Retina (tissue), 1 donor: Measurements from ENCODE around the gene RAB11A.
A peak's percentile ranks its signal among the peaks of the same experiment; 100 is the strongest.

ENCODE experiments used
- DNase-seq: peaks from one replicate; pipeline ENCODE4 v3.0.0-alpha.2; 2016

RAB11A gene

GRCh38 chr15:65869126-65869953, at the start of gene RAB11A:
TSS of gene RAB11A (plus strand) at chr15:65869491. CDS start at chr15:65869586, 95 bp downstream.
- DNase-seq, result peak; percentile 100

- DNase-seq, result no peak
Measured at GRCh38 chr15:65819563-65819960, 49.7 kb upstream of the RAB11A start.

GRCh38 chr15:65821070-65821469, 48.2 kb upstream of the RAB11A start:
- DNase-seq, result no peak

- DNase-seq, result no peak
Measured at GRCh38 chr15:65822316-65822715, 47.0 kb upstream of the RAB11A start.

- peak; percentile 58 for DNase-seq
Measured at GRCh38 chr15:65824031-65824743, 45.1 kb upstream of the RAB11A start.

GRCh38 chr15:65824941-65825544, 44.2 kb upstream of the RAB11A start:
- DNase-seq, result no peak

- no peak for DNase-seq
Measured at GRCh38 chr15:65827065-65827464, 42.2 kb upstream of the RAB11A start.

- DNase-seq, result no peak
Measured at GRCh38 chr15:65828585-65828984, 40.7 kb upstream of the RAB11A start.

- no peak for DNase-seq
Measured at GRCh38 chr15:65829130-65829764, 40.0 kb upstream of the RAB11A start.

GRCh38 chr15:65832549-65833364, 36.5 kb upstream of the RAB11A start:
- peak; percentile 84 for DNase-seq

GRCh38 chr15:65833501-65834205, 35.6 kb upstream of the RAB11A start:
- DNase-seq, result peak; percentile 59

- no peak for DNase-seq
Measured at GRCh38 chr15:65834603-65835282, 34.5 kb upstream of the RAB11A start.

- no peak for DNase-seq
Measured at GRCh38 chr15:65835447-65835846, 33.8 kb upstream of the RAB11A start.

- DNase-seq, result no peak
Measured at GRCh38 chr15:65836665-65837064, 32.6 kb upstream of the RAB11A start.

GRCh38 chr15:65837301-65838294, 31.7 kb upstream of the RAB11A start:
- DNase-seq, result no peak

GRCh38 chr15:65839354-65839901, 29.9 kb upstream of the RAB11A start:
- no peak for DNase-seq

- no peak for DNase-seq
Measured at GRCh38 chr15:65839985-65840384, 29.3 kb upstream of the RAB11A start.

- no peak for DNase-seq
Measured at GRCh38 chr15:65841121-65841930, 28.0 kb upstream of the RAB11A start.
